ENCODE results near the gene SALL2.
"Not testable (repeated sequence)": the region's sequence is repeated elsewhere in the genome, so short reads cannot be mapped to it uniquely, and the experiment has no call there.

Gene SALL2

DNA sequence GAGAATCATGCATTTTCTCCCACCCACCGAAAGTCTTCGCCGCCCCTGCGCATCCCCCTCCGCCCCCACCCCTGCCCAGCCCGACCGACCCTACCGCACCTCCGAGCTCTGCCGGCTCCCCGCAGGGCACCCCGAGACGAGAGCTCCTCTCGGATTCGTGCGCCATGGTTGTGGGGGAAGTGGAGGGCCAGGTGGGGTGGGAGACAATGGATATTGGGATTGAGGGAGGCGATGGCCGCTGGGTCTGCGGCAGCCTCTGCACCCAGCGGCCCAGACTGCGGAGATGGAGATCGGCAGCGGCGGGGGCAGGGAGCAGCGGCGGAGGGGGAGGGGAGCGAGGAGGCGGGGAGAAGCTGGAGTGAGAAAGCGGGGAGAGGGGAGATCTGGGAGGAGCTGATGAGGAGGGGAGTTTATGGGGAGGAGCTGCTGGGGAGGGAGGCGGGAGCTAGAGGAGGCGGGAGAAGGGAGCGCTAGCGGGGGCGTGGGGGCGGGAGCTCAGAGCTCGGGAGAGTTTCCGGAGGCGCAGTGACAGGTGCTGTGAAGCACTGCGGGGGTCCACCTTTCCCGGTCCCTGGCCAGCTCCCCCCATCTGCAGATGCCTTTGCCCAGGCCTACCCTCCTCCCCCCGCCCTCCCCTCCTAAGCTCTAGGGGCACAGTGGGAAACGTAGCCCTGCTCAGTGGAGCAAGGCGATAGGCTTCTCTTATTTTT is at the start of gene SALL2:
Gene SALL2, minus strand, starts transcription at position 385 of the 710 bp plus-strand sequence. Its CDS starts 219 bp downstream, at position 166.
- peak; percentile 87 for DNase-seq

DNA sequence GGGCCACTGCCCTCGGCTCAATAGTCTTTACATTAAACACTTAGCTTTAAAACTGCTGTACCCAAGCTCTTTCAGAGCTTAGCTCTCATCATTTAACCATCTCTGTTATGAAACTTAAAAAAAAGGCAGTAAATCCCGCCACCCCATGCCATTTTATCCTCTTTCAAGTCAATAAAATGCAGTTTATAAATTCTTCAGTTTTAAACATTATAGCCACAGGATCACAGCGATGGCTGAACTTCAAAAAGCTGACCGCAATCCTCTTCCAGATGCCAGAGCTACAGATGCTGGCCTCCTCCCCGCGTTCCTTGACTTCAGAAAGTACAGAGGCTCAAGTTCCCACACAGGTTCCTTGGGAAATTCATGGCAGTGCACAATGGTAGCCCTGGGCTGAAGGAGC is 49.5 kb upstream of the SALL2 start:
- DNase-seq = no peak

DNA sequence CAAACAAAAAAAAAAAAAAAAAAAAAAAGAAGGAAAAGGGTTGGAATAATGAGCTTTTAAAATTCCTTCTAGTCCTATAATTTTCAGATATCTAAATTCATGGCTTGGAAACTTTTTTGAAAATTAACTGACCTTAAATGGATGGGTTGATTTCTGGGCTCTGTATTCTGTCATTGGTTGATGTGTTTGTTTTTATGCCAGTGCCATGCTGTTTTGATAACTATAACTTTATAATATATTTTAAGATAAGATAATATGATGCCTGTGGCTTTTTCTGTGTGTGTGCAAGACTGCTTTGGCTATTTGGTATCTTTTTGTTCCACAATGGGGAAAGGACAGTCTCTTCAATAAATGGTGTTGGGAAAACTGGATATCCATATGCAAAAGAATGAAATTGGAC is 46.5 kb upstream of the SALL2 start:
- DNase-seq = no peak

DNA sequence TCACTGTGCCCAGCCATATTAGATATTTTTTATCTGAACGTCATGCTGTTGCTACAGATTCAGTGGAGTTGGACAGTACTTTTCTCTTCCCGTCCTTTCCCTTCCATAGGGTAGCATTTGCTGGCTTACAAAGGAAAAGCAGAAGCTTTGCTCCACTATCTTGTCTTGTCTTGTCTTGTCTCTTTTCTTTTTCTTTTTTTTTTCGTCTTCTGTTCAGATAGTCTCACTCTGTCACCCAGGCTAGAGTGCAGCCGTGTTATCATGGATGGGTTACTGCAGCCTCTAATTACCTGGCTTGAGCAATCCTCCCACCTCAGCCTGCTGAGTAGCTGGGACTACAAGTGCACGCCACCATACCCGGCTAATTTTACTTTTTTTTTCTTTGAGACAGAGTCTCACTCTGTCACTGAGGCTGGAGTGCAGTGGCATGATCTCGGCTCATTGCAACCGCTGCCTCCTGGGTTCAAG is 32.6 kb upstream of the SALL2 start:
- no peak for DNase-seq

DNA sequence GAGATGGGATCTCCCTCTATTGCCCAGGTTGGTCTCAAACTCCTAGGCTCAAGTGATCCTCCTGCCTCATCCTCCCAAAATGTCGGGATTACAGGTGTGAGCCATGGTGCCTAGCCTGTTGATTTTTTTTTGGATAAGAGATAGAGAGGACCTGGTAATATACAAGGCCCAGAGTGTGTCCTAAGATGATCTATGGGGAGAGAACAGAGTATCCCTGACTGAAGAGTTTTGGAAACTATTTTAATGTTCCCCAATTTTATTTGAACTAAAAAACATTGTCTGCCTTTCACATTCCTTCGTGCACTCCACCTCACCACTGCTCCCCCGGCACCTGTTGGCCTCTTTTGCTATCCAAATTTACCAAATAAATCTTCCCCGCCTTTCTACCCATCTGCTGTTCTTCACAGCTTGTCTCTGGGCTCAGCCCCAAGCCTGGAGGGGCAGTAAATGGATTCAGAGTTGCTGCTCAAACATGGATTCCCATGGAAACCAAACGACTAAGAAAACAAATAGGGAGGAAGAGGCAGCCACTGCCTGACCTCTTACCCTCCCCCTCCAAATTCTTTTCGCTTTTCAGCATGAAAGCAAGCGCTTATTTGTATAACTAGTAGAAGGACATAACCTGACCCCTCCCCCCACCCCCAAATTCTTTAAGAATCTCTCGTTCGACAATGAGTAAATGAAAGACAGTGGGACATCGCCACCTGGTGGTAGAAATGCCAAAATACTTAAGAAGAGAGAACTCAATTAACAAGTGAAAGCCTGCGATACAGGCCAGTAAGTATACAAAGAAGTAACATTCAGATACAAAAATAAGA is 31.1 kb upstream of the SALL2 start:
- DNase-seq = peak; percentile 83

DNA sequence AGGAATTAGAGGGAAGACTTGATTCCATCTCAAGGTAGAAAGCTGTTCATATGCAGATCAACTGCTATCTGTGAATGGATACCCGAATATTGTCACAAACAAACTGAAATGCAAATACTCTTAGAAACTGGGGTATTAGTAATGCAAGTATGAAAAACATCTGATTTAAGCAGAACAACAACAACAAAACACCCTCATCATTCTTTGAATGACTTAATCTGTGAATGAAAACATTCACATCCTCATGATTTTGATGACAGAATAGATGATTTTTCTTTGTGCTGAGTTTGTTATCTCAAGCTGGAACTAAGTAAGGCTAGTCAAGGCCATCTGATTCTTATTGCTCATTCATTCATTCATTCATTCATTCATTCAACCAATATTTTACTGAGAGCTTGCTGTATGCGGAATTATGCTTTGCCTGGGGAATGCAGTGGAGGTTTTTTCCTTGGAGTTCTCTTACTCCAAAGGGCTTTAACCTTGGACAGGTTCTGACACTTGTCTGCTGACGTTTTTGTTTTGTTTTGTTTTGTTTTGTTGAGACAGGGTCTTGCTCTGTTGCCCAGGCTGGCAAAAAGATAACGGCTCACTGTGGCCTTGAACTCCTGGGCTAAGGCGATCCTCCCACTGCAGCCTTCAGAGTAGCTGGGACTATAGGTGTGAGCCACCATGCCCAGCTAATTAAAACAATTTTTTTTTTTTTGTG is 30.4 kb upstream of the SALL2 start:
- DNase-seq = no peak

DNA sequence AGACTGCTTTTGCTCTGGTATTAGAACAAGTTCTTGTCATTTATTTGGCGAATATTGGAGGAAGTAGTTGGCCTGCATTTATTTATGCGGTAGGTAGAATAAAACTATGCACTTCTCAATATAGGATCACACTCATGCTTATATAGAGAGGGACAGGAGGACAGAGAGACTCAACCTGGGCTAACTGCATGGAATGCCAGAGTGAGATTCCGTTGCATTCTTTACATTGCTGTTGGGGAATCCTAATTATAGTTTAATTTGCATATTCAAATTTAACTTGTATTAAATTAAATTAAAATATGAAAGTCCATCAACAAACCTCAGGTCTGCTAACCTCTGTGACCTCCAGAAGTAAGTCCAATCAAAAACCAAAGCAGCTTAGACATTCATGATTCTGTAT is 27.1 kb upstream of the SALL2 start:
- DNase-seq = no peak

DNA sequence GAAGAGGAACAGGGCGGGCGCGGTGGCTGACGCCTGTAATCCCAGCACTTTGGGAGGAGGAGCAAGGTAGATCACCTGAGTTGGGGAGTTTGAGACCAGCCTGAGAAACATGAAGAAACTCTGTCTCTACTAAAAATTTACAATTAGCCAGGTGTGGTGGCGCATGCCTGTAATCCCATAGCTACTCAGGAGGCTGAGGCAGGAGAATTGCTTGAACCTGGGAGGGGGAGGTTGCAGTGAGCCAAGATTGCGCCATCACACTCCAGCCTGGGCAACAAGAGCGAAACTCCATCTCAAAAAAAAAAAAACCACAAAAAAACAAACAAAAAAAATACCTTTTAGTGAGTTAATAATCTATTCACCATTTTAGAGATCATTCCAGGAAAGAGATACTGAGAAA is 18.4 kb upstream of the SALL2 start:
- not testable (repeated sequence) for DNase-seq

DNA sequence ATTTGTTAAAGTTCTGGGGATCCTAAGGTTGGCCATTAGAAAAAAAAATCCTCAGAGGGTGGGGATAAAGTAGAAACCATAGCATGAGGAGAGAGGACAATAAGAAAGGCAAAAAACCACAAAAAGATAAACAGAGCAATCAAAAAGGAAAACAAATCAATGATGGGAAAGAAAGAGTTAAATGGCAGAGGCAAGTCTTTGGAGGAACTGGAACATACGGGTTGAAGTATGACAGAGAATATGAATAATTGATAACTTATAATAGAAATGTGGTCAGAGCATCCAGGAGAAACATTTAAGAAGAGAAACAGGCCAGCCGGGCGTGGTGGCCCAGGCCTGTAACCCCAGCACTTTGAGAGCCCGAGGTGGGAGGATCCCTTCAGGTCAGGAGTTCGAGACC is 17.8 kb upstream of the SALL2 start:
- DNase-seq = no peak

DNA sequence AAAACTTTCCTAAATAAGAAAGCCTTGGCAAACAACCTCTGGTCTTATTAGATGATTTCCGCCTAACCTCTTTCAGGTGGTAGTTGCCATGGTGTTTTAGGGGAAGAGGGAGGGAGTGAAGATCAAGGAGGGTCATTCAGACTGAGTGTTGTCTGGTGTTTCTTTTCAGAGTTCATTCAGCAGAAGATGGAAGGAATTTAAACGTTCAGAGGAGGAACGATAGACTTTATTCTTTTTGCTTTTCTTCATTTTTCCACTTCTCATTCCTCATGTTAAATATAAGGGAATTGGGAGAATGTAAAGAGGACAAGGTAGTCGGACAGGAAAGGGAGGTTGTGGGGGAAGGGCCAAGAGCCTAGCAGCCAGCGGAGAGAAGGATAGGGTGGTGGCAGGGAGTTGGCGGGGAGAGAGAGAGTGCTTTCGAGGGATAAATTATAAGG is 17.4 kb upstream of the SALL2 start:
- DNase-seq = no peak

DNA sequence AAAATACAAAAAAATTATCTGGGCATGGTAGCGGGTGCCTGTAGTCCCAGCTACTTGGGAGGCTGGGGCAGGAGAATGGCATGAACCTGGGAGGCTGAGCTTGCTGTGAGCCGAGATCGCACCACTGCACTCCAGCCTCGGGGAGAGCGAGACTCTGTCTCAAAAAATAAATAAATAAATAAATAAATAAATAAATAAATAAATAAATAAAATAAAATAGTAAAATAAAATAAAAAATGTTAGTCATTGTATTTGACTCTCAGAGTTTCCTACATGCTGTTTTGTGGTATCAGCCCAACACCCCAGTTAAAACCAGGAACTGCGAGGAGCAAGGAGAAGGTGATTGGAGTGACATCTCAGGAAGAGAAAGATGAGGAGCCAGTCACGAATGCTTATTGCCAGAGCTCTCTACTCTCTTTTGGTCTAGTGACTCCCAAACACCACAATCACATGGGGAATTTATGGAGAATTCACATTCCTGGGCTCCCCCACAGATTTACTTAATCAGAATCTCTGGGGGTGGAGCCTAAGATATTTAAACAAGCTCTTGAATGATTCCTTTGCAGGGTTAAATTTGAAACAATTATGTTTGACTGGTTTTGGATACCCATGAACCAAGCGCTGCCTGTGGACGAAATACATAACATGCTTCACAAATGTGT is 15.4 kb upstream of the SALL2 start:
- DNase-seq = no peak

DNA sequence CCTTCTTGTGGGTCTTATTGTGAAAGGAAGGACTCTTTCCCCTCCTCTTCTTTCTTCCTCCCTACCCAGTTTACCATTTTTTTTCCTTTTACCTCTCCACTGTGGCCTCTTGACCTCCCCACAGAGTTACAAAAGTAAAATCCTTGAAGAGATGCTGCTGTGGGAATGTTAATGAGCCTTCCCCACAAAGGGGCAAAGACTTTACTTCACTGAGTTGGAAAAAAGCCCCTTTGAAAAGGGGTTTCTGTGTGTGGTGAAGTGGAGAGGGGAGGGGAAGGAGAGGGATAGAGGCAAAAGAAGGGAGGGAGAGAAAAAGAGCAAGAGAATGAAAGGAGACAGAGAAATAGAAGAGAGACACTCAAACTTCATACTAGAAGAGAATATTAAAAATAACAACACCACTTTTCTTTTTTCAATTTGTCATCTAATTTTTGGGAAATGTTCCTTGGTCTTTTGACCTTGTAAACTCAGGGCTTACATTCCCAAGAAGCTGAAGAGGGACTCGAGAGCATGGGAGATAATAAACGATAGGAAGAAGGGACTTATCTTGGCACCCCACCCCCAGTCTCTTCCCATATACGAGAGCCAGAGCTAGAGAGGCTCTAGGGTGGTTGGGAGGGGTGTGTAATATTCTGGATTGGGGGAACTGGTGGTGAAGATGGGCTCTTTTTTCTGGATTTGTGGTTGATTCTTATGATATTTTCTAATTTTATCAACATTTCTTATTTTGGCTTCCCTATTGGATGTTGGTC is 13.2 kb upstream of the SALL2 start:
- no peak for DNase-seq

DNA sequence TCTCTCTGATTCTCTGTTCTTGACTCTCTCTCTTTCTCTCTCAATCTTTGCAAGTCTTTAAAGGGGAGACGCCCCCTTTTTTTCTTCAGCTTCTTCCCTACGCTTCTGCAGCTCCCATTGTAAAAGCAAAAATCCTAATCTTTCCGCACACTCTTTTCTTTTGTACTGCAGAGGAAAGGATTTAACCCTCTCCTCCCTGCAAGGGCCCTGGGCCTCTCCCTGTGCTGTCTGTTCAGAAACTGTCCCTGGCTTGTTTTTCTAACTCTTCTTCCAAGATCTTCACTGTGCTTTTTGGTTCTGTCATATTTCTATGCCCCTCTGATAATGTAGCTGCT is 10.9 kb upstream of the SALL2 start:
- no peak for DNase-seq

DNA sequence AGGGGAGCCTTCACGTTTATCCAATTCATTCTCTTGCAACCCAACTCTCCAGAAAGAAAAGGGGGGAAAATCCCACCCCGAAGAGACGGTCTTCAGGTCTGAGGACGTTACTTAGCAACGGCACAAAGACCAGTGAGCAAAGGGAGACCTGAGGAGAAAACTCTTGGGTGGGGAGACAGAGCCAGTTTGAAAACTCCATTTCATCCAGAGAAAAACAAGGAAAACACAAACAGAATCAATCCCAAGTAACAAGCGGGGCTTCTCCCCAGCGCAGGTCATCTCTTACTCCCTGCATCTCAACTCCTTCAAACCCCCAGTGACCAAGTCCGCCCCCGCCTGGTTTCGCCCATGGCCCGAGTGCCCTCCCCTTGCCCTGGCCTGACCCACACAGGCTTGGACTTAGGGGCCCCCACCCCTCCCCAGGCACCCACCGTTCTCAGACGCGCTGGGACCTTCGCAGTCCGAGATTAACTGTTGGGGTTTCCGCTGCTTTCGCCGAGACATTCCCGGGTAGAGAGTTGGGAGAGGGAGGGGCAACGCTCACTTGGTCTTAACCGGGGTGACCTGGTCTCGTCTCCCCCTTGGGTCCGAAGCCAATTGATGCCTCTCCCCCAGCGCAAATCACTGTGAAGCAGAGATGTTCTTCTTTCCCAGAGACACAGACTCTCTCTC is 10.4 kb upstream of the SALL2 start:
- no peak for DNase-seq

DNA sequence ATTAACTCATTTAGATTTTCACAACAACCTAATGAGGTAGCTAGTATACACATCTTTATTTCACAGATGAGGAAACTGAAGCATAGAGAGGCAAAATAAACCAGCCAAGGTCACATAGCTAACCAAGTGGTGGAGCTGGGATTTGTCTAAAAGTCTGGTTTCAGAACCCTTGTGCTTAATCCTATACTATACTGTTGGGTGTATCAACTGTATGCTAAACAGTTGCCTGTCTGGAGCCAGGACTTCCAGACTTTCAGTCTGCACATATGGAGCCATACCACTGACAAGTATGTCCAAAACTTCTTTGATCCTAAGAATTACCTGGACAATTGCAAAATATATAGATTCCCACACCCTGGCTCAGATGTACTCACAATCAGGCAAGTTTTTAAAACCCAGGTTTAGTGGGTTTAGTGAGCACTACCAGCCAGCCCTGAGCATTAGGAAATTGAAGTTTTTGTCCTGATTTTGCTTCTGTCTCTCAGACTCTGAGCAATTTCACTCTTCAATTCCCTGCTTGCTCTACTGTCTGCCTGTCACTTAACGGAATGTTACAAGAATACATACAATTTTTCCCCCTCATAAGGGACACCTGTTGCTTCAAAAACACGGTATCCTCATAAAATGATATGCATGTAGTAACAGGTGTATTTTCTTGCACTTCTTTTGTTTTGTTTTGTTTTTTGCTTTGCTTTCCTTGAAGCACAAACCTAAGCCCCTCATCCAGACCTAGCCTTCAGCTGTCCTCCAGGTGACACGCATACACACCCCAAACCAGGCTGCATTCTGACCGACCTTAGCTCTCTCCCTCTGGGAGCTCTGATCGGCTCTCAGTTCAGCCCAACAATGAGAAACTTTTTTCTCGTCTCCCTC is 9.6 kb upstream of the SALL2 start:
- no peak for DNase-seq

DNA sequence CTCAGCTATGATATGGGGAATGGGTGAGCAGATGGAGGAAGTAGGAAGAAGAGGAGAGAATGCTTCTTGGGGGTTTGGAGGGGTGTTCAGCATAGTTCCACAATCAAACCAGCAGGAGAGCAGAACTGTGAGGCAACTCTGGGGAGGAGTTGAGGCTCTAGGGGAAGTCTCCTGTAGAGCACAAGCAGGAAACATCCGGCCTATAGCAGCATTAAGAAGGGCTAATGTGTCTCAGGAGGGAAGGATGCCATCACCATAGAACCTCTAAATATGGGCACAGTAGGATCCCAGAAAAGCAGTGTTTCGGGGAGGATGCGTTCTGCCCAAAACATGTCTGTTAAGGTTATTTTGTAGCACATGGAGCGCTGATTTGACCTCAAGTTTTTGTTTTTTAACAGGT is 8.4 kb upstream of the SALL2 start:
- no peak for DNase-seq

DNA sequence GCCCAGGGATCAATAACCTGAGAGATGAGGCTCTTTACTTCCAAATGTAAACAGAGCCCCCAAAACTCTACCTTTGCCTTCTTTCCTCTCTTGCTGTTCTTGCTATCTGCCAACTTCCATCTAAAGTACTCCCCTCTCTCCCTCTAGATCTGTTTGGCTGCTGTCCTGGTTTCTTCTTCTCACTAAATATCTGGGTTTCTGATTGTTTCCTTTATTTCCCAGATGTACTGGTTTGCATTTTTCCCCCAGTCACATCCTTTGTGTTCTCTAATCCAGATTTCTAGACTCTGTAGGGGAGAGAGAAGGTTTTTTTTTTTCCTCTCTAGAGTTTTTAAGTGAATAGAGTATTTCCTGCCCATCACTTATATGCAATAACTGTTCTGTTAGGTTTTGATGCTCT is 7.1 kb upstream of the SALL2 start:
- no peak for DNase-seq

DNA sequence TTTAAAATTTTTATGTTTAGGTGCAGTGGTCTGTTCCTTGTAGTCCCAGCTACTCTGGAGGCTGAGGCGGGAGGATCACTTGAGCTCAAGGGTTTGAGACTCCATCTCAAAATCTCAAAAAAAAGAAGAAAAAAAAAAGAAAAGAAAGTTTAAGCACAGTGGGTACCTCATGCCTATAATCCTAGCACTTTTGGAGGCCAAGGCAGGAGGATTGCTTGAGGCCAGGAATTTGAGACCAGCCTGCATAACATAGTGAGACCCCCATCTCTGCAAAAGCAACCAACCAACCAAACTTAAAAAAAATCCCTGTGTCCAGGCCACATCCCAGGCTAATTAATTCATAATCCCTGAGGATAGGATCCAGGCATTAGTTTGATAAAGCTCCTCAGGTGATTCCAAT is 3.4 kb upstream of the SALL2 start:
- no peak for DNase-seq

DNA sequence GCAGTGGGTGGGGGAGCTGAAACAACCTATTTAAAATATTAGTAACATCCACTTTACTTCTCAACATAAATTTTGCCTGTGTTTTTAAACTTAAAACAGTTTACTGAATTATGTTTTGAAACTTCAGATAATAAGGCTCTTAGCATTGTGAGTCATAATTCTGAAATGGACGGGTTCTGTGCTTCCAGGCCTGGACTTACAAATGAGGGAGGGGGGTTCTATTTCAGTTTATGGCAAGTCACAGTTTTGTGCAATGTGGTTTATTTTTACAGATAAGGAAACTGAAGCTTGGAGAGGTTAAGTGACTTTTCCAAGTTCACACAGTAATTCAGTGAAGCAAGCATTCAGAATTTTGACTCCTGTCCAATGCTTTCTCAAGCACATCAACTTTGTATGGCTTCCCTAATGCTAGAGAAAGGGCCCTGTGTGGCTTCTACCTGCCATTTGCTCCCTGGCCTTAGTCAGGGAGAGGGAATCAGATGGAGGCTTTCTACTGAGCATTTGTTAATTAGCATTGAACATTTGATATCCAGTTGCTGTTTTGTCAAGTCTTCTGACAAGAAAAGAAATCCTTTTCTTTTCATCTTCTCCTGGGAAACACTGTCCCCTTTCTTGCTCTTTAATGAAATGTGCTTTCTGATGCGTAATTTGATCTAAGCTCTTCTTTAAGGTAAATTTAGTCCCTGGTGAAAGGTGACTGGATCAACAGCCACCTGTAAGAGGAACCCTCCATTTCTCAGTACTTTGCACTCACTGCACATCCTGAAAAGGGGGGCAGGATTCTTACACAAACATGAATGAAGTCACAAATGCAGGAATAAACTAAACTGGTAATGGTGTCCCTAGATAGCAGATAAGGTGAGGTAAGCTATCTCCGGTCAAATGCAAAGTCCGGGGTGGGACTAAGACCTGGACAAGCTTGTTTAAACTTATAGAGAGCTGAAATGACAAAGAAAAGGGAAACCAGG is 2.5 kb upstream of the SALL2 start:
- no peak for DNase-seq

DNA sequence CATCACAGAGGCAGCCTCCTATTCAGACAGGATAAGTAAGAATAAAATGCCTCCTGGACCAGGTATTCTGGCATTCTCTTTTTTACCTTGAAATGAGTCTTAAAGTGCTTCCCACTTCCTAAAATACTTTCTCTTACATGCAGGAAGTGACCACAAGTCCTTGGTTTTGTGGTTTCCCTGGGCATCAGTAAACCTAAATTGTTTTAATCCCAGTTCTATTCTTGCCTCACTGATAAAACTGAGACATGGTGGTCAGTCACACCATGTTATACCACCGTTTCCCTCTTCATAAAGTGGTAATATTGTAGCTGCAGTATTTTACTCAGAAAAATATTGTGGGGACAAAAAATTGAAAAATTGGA is 1.2 kb upstream of the SALL2 start:
- DNase-seq = no peak
